Limb (tissue), 2 donors: ENCODE measurements around the gene CEP350.
"Not testable (repeated sequence)": the region's sequence is repeated elsewhere in the genome, so short reads cannot be mapped to it uniquely, and the experiment has no call there.

Experiments used
- DNase-seq, 2 donors: peaks; one replicate each; pipeline ENCODE4 v3.0.0-alpha.2; 2016; ENCODE audit errors: extremely low spot score in 2 of 2

CEP350 gene

GRCh38 chr1:180114396-180114945, 159.9 kb downstream of the CEP350 start:
- DNase-seq, result no peak

DNA sequence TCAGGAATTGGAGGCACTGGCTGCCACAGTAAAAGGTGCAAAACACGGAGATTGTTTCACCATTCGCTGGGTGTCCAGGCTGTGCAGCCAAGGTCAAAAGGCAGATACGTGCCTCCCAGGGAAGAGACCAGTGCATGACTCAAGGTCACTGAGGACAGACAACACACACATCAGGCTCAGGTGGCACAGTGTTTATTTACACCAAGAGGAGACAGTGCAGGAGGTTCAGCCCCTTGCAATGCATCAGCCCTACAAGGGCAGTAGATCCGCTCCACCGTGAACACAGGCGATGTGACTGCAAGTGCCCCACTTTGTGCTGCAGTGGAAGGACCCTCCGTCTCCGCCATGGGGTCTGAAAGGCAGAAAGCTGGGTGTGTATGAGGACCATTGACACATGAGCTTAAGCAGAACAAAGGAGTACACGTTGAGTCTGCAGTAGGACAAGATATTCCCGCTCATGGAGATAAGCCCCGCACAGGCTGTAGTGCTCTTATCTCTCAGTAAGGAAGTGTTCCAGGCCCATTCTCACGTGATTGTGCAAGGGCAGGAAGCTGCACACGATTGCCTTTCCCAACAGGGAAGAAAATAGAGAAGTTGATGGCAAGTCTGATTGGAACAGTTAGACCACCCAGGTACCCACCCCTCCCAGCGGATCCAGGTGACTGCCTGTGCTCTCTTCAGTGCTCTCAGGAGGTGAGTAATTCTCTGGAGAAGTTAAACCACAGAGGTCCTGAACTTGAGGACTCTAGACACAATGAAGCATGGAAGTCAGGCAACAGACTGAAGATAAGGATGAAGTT, 162.6 kb downstream of the CEP350 start:
- DNase-seq, result no peak

DNA sequence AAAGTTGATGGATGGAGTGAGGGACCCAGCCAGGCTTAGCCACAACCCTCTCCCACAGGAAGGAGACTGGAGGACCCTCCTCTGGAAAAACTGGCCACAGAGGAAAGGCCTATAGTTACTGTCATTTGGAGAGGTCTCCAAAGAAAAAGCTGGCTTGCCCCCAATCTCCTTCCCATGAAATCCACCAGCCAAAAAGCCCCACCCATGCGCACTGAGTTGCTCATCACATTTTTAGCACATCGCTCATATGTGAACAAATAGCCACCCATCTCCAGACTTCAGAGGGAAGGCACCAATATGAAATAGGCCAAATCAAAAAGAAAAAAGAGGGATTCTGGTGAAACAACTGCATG, 163.1 kb downstream of the CEP350 start:
- DNase-seq, result no peak

- no peak for DNase-seq
Observed at GRCh38 chr1:180119837-180120236, 165.2 kb downstream of the CEP350 start.

DNA sequence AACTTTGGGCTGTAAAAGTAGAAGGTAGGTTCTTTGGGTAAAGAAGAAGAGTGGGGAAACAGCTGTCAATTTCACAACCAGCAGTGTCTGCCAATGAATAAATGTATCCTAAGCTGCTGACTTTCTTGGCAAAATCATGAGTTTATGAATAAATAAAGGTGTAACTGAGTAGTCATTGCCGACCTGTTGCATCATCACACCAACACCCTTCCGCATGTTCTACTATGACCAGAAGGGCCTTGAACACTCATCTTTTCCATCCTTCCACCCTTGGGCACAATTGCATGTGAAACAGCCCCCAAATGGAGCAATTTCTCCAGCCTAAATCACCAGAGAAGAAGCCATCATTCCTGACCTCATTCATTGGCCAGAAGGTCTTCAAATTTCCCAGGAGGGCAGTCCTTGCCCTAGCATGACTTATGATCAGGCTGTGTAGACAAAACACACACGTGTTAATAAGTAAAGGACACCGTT, 168.9 kb downstream of the CEP350 start:
- DNase-seq, result no peak

GRCh38 chr1:180130651-180131050, 176.0 kb downstream of the CEP350 start:
- DNase-seq, result no peak

DNA sequence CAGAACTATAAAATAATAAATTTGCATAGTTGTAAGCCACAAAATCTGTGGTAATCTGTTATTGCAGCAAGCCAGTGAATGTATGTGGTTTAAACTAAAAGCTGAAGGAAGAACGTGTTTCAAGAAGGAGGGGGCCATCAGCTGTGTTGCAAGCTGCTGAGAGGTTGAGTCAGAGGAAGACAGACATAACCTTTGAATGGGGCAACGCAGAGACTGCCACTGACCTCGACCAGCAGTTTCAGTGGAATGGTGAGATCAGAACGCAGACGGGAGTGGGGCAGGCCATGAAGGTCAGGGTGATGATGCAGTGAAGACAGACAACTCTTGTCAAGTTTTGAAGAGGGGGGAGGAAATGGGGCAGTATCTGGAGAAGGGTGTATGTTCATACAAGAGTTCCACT, 176.9 kb downstream of the CEP350 start:
- DNase-seq, result no peak

DNA sequence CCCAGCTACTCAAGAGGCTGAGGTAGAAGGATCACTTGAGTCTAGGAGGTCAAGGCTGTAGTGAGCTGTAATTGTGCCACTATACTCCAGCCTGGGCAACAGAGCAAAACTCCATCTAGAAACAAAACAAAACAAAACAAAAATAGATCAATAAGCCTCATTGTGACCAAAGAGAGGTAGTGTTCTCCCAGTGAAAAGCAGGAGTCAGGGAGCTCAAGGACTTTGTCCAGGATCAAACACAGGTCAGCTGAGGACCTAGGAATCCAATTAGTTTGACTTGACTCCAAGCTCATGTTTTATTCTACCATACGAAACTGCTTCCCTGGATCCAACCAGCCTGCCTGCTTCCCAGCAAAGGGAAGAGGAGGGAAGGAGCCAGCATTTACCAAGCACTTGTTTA, 178.6 kb downstream of the CEP350 start:
- no peak for DNase-seq

DNA sequence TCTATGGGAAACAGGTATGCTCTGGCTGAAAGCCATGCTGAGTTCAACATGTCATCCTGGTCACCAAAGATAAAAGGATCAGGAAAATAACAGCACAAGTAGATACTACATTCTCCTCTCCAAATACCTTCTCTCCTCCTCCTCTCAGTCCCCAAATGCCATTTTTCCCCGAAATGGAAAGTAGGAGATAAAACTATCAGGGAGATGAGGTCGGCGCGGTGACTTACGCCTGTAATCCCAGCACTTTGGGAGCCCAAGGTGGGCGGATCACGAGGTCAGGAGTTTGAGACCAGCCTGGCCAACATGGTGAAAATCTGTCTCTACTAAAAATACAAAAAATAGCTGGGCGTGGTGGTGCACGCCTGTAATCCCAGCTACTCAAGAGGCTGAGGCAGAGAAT, 179.1 kb downstream of the CEP350 start:
- DNase-seq, result not testable (repeated sequence)

GRCh38 chr1:180135535-180135934, 180.9 kb downstream of the CEP350 start:
- no peak for DNase-seq

- no peak for DNase-seq
Observed at GRCh38 chr1:180136331-180136967, 181.8 kb downstream of the CEP350 start.

DNA sequence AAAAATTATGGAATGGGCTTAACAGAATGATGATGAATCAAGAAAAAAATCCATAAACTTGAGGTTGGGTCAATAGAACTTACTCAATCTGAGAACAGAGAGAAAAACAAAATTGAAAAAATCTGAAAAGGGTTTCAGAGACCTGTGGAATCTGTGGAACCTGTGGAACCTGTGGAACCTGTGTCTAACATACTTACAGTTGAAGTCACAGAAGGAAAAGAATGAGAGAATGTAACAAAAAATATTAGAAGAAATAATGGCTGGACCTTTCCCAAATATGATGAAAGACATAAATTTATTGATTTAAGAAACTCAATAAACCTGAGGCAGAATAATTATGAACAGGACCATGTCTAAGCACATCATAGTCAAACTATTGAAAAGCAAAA, 182.4 kb downstream of the CEP350 start:
- no peak for DNase-seq

DNA sequence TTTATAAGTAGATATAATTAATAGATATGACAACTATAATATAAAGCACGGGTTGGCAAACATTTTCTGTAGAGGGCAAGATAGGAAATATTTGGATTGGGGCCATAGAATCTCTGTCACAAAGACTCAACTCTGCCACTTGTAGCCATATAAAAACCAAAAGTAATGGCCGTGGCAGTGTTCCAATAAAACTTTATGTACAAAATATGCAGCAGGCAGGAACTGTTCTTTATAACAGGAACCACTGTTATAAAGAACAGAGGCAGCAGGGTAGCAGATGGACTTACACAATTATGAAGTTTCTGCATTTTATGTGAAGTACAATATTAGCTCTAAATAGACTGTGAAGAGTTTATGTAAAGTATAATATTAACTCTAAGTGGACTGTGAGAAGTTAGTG, 183.2 kb downstream of the CEP350 start:
- DNase-seq, result no peak

GRCh38 chr1:180141381-180141934, 186.8 kb downstream of the CEP350 start:
- no peak for DNase-seq

- DNase-seq, result no peak
Observed at GRCh38 chr1:180143359-180143758, 188.7 kb downstream of the CEP350 start.

- DNase-seq, result no peak
Observed at GRCh38 chr1:180144659-180145357, 190.2 kb downstream of the CEP350 start.

DNA sequence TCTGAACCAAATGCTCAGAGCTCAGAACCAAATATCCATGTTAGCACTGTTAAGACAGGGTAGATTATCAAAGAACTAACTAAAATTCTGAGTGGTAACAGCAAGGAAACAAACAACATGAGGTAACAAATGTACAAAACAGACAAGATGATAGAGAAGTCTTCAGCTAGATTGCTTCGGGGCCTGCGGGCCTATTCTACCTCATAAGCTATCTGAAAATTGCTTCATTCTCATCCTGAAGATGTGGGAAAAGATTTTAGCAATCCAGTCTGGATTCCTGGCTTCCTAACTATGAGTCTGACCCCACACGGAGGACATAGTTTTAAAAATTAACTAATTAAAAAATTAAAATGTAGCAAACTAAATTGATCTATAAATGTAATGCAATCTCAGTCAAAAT, 190.8 kb downstream of the CEP350 start:
- no peak for DNase-seq

- no peak for DNase-seq
Observed at GRCh38 chr1:180150982-180151381, 196.4 kb downstream of the CEP350 start.

- no peak for DNase-seq
Observed at GRCh38 chr1:180151508-180151907, 196.9 kb downstream of the CEP350 start.

DNA sequence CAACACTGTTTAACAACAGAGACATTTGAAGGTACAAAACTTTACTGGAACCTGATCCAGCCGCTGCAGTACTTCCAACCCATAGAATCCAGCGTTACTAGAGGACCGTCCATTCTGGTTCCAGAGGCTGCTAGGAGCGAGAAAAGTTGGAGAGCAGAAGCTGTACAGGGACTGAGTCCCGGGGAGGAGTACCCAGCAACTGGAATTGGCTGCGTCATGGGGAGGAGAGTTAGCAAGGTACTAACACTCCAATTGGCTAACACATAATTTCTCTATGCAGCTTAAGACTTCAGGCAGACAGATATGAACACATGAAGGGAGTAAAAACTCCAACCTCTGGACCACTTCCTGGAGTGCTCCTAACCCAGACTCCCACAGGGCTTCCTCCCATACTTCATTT, 198.0 kb downstream of the CEP350 start:
- DNase-seq, result no peak

DNA sequence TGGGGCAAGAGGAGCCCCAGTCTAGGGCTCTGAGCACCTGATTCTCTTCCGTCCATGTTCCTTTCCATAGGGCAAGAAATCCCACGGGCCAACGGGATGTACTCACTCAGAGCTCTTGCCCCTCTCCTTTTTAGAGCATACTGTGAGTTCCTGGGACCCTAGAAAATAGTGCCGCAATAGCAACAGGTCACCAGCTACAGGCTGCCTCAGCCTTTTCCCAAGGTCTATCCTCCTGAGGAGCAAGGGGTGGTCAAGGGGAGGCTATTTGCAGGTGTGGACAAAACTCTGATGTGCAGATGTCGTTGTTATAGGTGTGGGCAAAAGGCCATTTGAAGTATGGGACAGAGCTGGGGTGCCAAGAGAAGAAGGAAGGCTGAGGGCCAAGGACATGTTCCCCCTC, 198.4 kb downstream of the CEP350 start:
- DNase-seq, result no peak

- no peak for DNase-seq
Observed at GRCh38 chr1:180154003-180154324, 199.4 kb downstream of the CEP350 start.
